Measurements from ENCODE around the gene ANKRD65. TPM values are rescaled to one million over a fixed set of nuclear protein-coding genes. Genes with fewer than 3 reads are reported as not detected.

ANKRD65 gene
- polyA plus RNA-seq, 1 donor (not counting 4 experiments of a cell fraction or from before 2014, with no cell fraction given), result 4.6 TPM

DNA sequence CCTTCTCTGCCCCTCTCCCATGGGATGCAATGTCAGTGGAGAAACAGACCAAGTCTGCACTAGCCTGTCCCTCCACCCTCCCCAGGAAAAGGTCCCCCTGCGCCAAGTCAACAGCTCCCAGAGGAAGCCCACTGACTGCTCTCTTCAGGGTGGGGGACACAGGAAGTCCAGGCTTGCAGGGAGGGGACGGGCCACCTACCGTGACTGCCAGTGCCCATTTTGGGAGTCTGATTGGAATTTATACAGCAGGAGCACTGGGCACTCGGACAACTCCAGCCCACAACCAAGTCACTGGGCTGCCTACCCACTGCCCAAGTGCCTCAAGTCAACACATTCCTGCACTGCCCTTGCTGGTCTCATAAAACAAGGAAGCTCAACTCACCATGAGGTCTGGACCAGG lies 28.1 kb downstream of the ANKRD65 start:
- H3K9me1 ChIP-seq (ENCODE audit: control insufficient read depth, extremely low read depth, insufficient read depth, low read length), result no peaks in the 10 kb centered on the region
- no peak for TF ChIP-seq EZH2 (IDR thresholded peaks at IDR 0.05; ENCODE audit: low read length)
- TF ChIP-seq, protein P1, sequence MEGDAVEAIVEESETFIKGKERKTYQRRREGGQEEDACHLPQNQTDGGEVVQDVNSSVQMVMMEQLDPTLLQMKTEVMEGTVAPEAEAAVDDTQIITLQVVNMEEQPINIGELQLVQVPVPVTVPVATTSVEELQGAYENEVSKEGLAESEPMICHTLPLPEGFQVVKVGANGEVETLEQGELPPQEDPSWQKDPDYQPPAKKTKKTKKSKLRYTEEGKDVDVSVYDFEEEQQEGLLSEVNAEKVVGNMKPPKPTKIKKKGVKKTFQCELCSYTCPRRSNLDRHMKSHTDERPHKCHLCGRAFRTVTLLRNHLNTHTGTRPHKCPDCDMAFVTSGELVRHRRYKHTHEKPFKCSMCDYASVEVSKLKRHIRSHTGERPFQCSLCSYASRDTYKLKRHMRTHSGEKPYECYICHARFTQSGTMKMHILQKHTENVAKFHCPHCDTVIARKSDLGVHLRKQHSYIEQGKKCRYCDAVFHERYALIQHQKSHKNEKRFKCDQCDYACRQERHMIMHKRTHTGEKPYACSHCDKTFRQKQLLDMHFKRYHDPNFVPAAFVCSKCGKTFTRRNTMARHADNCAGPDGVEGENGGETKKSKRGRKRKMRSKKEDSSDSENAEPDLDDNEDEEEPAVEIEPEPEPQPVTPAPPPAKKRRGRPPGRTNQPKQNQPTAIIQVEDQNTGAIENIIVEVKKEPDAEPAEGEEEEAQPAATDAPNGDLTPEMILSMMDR (optimal IDR thresholded peaks at IDR 0.05 in 1 of 3, IDR thresholded peaks at IDR 0.05 in 1 of 3, conservative IDR thresholded peaks at IDR 0.05 in 1 of 3; ENCODE audit: extremely low read depth in 1 of 3, insufficient read depth in 2 of 3, low read length in 3 of 3), result no peak
- H3K36me3 ChIP-seq (ENCODE audit: control insufficient read depth in 2 of 2, extremely low read depth in 1 of 2, insufficient read depth in 2 of 2, low read length in 2 of 2), result peaks cover 57 to 64% of the 10 kb centered on the region in 2 experiments
- no peak overlapping the region for H3K9ac ChIP-seq (ENCODE audit: control insufficient read depth, extremely low read depth, insufficient read depth, low read length)
- no peaks in the 10 kb centered on the region for H3K9me3 ChIP-seq (ENCODE audit: control insufficient read depth, low read depth, low read length)
- H2AFZ ChIP-seq (ENCODE audit: control insufficient read depth, low read length), result no peak overlapping the region
- dilution Hi-C loops (cut with MboI; ENCODE audit: extremely low pct_ligation_motif_present, low sequenced_read_pairs), result no loop called here
- no peak for FAIRE-seq
- peaks cover 41% of the 10 kb centered on the region for H3K79me2 ChIP-seq (ENCODE audit: control insufficient read depth, insufficient read depth, low read length)
- no peak for DNase-seq (ENCODE audit: low read depth, low spot score)
- no peak overlapping the region for H3K4me2 ChIP-seq (ENCODE audit: control insufficient read depth, extremely low read depth, insufficient read depth, low read depth, low read length)
- H3K27ac ChIP-seq (ENCODE audit: control insufficient read depth, insufficient read depth, low read length), result no peak overlapping the region
- no peaks in the 10 kb centered on the region for H4K20me1 ChIP-seq (ENCODE audit: control insufficient read depth, extremely low read depth, insufficient read depth, low read length)
- peaks cover 5% of the 10 kb centered on the region for H3K4me1 ChIP-seq (ENCODE audit: control insufficient read depth, extremely low read depth, insufficient read depth, low read length)
- no peak overlapping the region for H3K4me3 ChIP-seq (ENCODE audit: control insufficient read depth in 2 of 3, extremely low read depth in 1 of 3, insufficient read depth in 2 of 3, low read depth in 1 of 3, low read length in 3 of 3)
- H3K27me3 ChIP-seq (ENCODE audit: control insufficient read depth, extremely low read depth, insufficient read depth, low read length), result no peaks in the 10 kb centered on the region

DNA sequence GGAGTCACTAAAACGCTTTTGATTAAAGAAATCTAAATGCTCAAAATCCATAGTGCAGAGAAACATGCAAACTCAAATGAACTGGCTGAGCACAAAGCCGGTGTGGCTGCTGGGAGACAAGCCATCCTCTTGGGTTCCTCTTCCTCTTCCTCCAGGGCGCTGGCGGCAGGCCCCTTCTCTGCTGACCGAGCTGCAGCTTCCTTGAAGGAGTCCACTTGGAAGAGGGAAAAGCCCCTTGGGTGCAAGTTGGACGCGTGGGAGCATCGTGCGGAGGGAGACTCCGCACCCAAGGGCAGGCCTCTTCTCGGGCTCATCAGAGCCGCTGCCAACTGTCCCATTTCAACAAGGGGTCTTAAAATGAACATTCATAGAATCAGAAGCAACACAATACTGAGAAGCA lies 29.9 kb downstream of the ANKRD65 start:
- no peaks in the 10 kb centered on the region for H3K9me3 ChIP-seq (ENCODE audit: control insufficient read depth, low read depth, low read length)
- H2AFZ ChIP-seq (ENCODE audit: control insufficient read depth, low read length), result no peak overlapping the region
- no peak overlapping the region for H3K27ac ChIP-seq (ENCODE audit: control insufficient read depth, insufficient read depth, low read length)
- H3K36me3 ChIP-seq (ENCODE audit: control insufficient read depth in 2 of 2, extremely low read depth in 1 of 2, insufficient read depth in 2 of 2, low read length in 2 of 2), result peaks cover 65 to 67% of the 10 kb centered on the region in 2 experiments
- FAIRE-seq (no peak), DNase-seq (ENCODE audit: low read depth, low spot score) (no peak)
- H3K9ac ChIP-seq (ENCODE audit: control insufficient read depth, extremely low read depth, insufficient read depth, low read length), result no peak overlapping the region
- H3K4me1 ChIP-seq (ENCODE audit: control insufficient read depth, extremely low read depth, insufficient read depth, low read length), result no peaks in the 10 kb centered on the region
- no peaks in the 10 kb centered on the region for H3K27me3 ChIP-seq (ENCODE audit: control insufficient read depth, extremely low read depth, insufficient read depth, low read length)
- H3K79me2 ChIP-seq (ENCODE audit: control insufficient read depth, insufficient read depth, low read length), result peaks cover 33% of the 10 kb centered on the region
- no peak overlapping the region for H3K4me3 ChIP-seq (ENCODE audit: control insufficient read depth in 2 of 3, extremely low read depth in 1 of 3, insufficient read depth in 2 of 3, low read depth in 1 of 3, low read length in 3 of 3)
- TF ChIP-seq, protein P1 (optimal IDR thresholded peaks at IDR 0.05 in 1 of 3, IDR thresholded peaks at IDR 0.05 in 1 of 3, conservative IDR thresholded peaks at IDR 0.05 in 1 of 3; ENCODE audit: extremely low read depth in 1 of 3, insufficient read depth in 2 of 3, low read length in 3 of 3), result no peak
- TF ChIP-seq EZH2 (IDR thresholded peaks at IDR 0.05; ENCODE audit: low read length), result no peak
- dilution Hi-C loops (cut with MboI; ENCODE audit: extremely low pct_ligation_motif_present, low sequenced_read_pairs), result no loop called here
- H3K4me2 ChIP-seq (ENCODE audit: control insufficient read depth, extremely low read depth, insufficient read depth, low read depth, low read length), result no peak overlapping the region
- no peaks in the 10 kb centered on the region for H4K20me1 ChIP-seq (ENCODE audit: control insufficient read depth, extremely low read depth, insufficient read depth, low read length)
- no peaks in the 10 kb centered on the region for H3K9me1 ChIP-seq (ENCODE audit: control insufficient read depth, extremely low read depth, insufficient read depth, low read length)
